Measurements from ENCODE around the gene MLANA.

The MLANA gene

DNA sequence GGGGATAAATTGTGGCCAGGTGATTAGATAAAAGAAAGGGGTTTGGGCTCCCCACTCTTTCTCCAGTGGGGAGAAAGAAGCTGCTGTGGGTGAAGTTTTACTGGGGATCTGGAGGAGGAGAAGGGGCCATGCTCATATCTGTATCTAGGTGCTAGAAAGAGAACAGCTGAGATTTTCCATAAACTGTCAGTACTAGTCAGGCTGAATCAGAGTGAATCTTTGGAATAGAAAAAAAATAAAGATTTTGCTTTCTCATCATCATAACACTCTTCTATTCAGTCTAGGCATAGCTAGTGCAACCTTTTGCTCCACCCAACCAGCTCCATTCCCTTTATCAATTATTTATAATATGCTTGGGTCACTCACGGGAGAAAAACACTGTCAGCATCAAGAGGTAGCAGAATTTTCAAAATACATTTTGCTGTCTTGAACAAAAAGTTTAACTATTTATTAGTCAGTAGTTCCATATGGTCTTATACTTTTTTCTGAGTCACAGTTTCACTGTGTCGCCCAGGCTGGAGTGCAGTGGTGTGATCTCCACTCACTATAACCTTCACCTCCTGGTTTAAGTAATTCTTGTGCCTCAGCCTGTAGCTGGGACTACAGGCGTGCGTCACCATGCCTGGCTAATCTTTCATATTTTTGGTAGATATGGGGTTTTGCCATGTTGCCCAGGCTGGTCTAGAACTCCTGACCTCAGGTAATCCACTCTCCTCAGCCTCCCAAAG lies 36.5 kb upstream of the MLANA start:
- Histone ChIP-seq H3K27me3 (replicated peaks in 2 of 5; ENCODE audit: control insufficient read depth in 4 of 5, insufficient read depth in 5 of 5, low read length in 4 of 5) (no peaks in the 10 kb centered on the region), H3K4me1 (ENCODE audit: control extremely low read depth in 1 of 4, control insufficient read depth in 4 of 4, insufficient read depth in 4 of 4, low read length in 3 of 4) (peaks cover 18 to 66% (median 49%) of the 10 kb centered on the region in 4 experiments), H3K36me3 (ENCODE audit: control insufficient read depth in 4 of 4, insufficient read depth in 4 of 4, low read length in 3 of 4) (no peaks in the 10 kb centered on the region), H3K4me3 (ENCODE audit: control insufficient read depth in 1 of 7, extremely low read depth in 1 of 7, insufficient read depth in 4 of 7, low read depth in 2 of 7, low read length in 6 of 7) (no peak overlapping the region), H3K27ac (ENCODE audit: insufficient read depth in 1 of 2, low read depth in 1 of 2, low read length in 2 of 2, poor library complexity in 1 of 2, severe bottlenecking in 2 of 2) (peak overlapping the region in 1 of 2 experiments; percentile 17), H3K9me3 (ENCODE audit: control extremely low read depth in 1 of 5, control insufficient read depth in 4 of 5, insufficient read depth in 2 of 5, low read depth in 1 of 5, low read length in 4 of 5) (no peaks in the 10 kb centered on the region)
- CTCF ChIA-PET: interaction anchor here (1.0 to 1.7 kb wide), 10 partner anchors 10 to 33 kb away, joined by 3 to 7 read pairs (median 4); partner anchors contain the start of gene ERMP1
- 100% methylated on average over 2 of the region's 4 CpGs for WGBS (ENCODE audit: insufficient coverage)
- POLR2A ChIA-PET: no interaction called here
- DNase-seq: no peak

DNA sequence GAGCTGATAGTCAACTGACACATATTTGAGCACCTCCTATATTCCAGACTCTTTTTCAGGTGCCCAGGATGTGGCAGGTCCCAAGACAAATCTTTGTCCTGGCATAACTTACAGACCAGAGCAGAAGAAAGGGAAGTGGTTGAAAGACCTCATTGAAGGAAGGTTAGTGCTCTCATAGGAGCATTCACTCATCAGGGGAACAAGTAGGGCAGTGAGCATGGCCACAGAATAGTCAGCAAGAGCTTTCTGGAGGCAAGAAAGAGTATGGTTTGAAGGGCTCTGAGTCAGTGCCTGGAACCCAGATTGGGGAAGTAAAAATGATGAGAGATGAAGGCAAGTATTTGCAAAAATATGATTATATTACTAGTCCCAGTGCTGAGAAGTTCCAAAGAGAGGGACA lies 32.8 kb upstream of the MLANA start:
- Histone ChIP-seq H3K9me3 (ENCODE audit: control extremely low read depth in 1 of 5, control insufficient read depth in 4 of 5, insufficient read depth in 2 of 5, low read depth in 1 of 5, low read length in 4 of 5) (no peaks in the 10 kb centered on the region), H3K27ac (ENCODE audit: insufficient read depth in 1 of 2, low read depth in 1 of 2, low read length in 2 of 2, poor library complexity in 1 of 2, severe bottlenecking in 2 of 2) (no peak overlapping the region), H3K36me3 (ENCODE audit: control insufficient read depth in 4 of 4, insufficient read depth in 4 of 4, low read length in 3 of 4) (no peaks in the 10 kb centered on the region), H3K4me3 (ENCODE audit: control insufficient read depth in 1 of 7, extremely low read depth in 1 of 7, insufficient read depth in 4 of 7, low read depth in 2 of 7, low read length in 6 of 7) (no peak overlapping the region), H3K4me1 (ENCODE audit: control extremely low read depth in 1 of 4, control insufficient read depth in 4 of 4, insufficient read depth in 4 of 4, low read length in 3 of 4) (peaks cover 1 to 44% (median 23%) of the 10 kb centered on the region in 4 experiments), H3K27me3 (replicated peaks in 2 of 5; ENCODE audit: control insufficient read depth in 4 of 5, insufficient read depth in 5 of 5, low read length in 4 of 5) (no peaks in the 10 kb centered on the region)
- POLR2A ChIA-PET: no interaction called here
- CTCF ChIA-PET: interaction anchor here (0.6 to 2.0 kb wide), 8 partner anchors 11 to 153 kb away, joined by 3 to 17 read pairs (median 4); partner anchors contain the start of gene ERMP1
- peak; percentile 27 to 85 (median 80) for DNase-seq

DNA sequence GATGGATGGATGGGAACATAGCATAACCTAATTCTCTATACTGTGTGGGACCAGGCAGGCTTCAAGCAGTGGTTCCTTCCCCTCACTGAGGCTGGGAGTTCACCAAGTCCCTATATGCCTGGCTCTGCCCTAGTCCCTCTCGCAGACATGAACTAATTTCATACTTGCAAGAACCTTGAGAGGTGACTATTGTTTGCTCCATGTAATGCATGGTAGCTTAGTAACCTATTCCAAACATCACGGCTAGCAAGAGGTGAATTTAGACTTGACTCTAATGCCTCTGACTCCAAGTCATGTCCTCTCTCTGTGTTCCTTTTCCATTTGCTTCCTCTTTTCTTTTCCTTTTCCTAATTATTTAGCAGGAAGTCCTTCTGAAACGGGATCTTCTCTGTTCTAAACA lies 31.9 kb upstream of the MLANA start:
- ChIA-PET CTCF (interaction anchor here (1.0 to 2.0 kb wide), 7 partner anchors 13 to 152 kb away, joined by 3 to 17 read pairs (median 4); partner anchors contain the start of gene ERMP1), POLR2A (no interaction called here)
- Histone ChIP-seq H3K27ac (ENCODE audit: insufficient read depth in 1 of 2, low read depth in 1 of 2, low read length in 2 of 2, poor library complexity in 1 of 2, severe bottlenecking in 2 of 2) (no peak overlapping the region), H3K36me3 (ENCODE audit: control insufficient read depth in 4 of 4, insufficient read depth in 4 of 4, low read length in 3 of 4) (no peaks in the 10 kb centered on the region), H3K4me1 (ENCODE audit: control extremely low read depth in 1 of 4, control insufficient read depth in 4 of 4, insufficient read depth in 4 of 4, low read length in 3 of 4) (peaks cover 0 to 39% (median 17%) of the 10 kb centered on the region in 4 experiments), H3K27me3 (replicated peaks in 2 of 5; ENCODE audit: control insufficient read depth in 4 of 5, insufficient read depth in 5 of 5, low read length in 4 of 5) (no peaks in the 10 kb centered on the region), H3K9me3 (ENCODE audit: control extremely low read depth in 1 of 5, control insufficient read depth in 4 of 5, insufficient read depth in 2 of 5, low read depth in 1 of 5, low read length in 4 of 5) (no peaks in the 10 kb centered on the region), H3K4me3 (ENCODE audit: control insufficient read depth in 1 of 7, extremely low read depth in 1 of 7, insufficient read depth in 4 of 7, low read depth in 2 of 7, low read length in 6 of 7) (no peak overlapping the region)
- WGBS (ENCODE audit: insufficient coverage): 50% methylated on average over 2 of the region's 3 CpGs
- no peak for DNase-seq

DNA sequence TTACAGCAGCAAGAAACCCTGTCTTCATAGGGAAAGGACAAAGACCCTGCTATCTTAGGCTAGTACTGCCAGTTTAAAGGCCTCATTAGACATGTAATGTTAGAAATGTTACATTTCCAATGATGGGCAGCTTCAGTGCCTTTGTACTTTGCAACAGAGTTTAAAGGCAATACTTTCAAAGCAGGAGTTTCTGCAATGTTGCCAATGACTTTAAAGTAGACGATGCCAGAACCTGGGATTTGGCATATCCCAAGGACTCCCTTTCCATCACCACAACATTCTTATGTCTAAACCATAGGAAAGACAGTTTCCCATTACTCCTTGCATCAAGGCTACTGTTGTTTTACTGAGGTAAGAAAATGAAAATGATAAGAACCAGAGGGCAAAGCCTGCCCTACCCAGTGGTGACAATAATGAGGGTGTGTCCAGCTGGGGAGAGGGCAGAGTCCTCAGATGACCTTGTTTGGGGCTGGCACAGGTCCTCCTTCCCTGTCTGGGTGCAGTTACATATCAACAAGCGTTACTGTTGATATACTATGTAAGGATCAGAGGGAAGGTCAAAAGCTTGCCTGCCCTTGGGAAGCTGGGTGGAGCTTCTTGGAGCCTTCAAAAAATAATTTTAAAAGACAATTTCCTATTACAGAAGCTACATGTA lies 27.5 kb upstream of the MLANA start:
- POLR2A ChIA-PET: no interaction called here
- Histone ChIP-seq H3K4me1 (ENCODE audit: control extremely low read depth in 1 of 4, control insufficient read depth in 4 of 4, insufficient read depth in 4 of 4, low read length in 3 of 4) (peaks cover 0 to 27% (median 12%) of the 10 kb centered on the region in 4 experiments), H3K36me3 (ENCODE audit: control insufficient read depth in 4 of 4, insufficient read depth in 4 of 4, low read length in 3 of 4) (no peaks in the 10 kb centered on the region), H3K27me3 (replicated peaks in 2 of 5; ENCODE audit: control insufficient read depth in 4 of 5, insufficient read depth in 5 of 5, low read length in 4 of 5) (no peaks in the 10 kb centered on the region), H3K4me3 (ENCODE audit: control insufficient read depth in 1 of 7, extremely low read depth in 1 of 7, insufficient read depth in 4 of 7, low read depth in 2 of 7, low read length in 6 of 7) (no peak overlapping the region), H3K27ac (ENCODE audit: insufficient read depth in 1 of 2, low read depth in 1 of 2, low read length in 2 of 2, poor library complexity in 1 of 2, severe bottlenecking in 2 of 2) (no peak overlapping the region), H3K9me3 (ENCODE audit: control extremely low read depth in 1 of 5, control insufficient read depth in 4 of 5, insufficient read depth in 2 of 5, low read depth in 1 of 5, low read length in 4 of 5) (no peaks in the 10 kb centered on the region)
- WGBS (ENCODE audit: insufficient coverage): no CpG with 5 or more reads among the region's 2 CpGs
- DNase-seq: no peak
- CTCF ChIA-PET: interaction anchor here (1.0 to 4.0 kb wide), 6 partner anchors 16 to 188 kb away, joined by 3 to 23 read pairs (median 4); partner anchors contain the start of gene ERMP1

DNA sequence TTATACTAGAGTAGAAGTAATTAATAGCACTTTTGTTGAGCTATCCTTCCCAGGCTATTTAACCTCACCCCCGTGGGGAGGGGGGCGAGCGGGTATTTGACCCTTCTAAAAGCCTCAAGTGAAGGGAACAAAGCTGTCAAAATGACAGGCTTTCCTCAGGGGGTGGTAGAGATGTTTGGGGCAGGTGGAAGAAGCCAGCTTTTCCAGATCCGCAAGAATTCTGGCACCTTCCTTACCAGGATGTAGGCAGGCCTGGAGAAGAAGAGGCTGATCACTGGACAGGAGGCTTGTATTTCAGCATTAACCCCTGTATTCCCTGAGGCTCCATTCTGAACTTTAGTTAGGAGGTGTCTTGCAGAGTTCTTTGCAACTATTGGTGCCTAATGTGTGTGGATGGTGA lies 26.2 kb upstream of the MLANA start:
- ChIA-PET POLR2A (interaction anchor here (0.8 kb wide), 1 partner anchor 1147 kb away, joined by 3 read pairs; no protein-coding TSS in a partner anchor), CTCF (interaction anchor here (0.7 to 4.0 kb wide), 5 partner anchors 9 to 30 kb away, joined by 3 to 23 read pairs (median 3); no protein-coding TSS in a partner anchor)
- no peaks in the 10 kb centered on the region for H3K9me3 ChIP-seq (ENCODE audit: control extremely low read depth in 1 of 5, control insufficient read depth in 4 of 5, insufficient read depth in 2 of 5, low read depth in 1 of 5, low read length in 4 of 5)
- WGBS (ENCODE audit: insufficient coverage): no CpG with 5 or more reads among the region's 4 CpGs
- peaks cover 0 to 16% (median 7%) of the 10 kb centered on the region in 4 experiments for H3K4me1 ChIP-seq (ENCODE audit: control extremely low read depth in 1 of 4, control insufficient read depth in 4 of 4, insufficient read depth in 4 of 4, low read length in 3 of 4)
- no peak overlapping the region for H3K4me3 ChIP-seq (ENCODE audit: control insufficient read depth in 1 of 7, extremely low read depth in 1 of 7, insufficient read depth in 4 of 7, low read depth in 2 of 7, low read length in 6 of 7)
- DNase-seq: no peak
- no peaks in the 10 kb centered on the region for H3K36me3 ChIP-seq (ENCODE audit: control insufficient read depth in 4 of 4, insufficient read depth in 4 of 4, low read length in 3 of 4)
- H3K27ac ChIP-seq (ENCODE audit: insufficient read depth in 1 of 2, low read depth in 1 of 2, low read length in 2 of 2, poor library complexity in 1 of 2, severe bottlenecking in 2 of 2): no peak overlapping the region
- no peaks in the 10 kb centered on the region for H3K27me3 ChIP-seq (replicated peaks in 2 of 5; ENCODE audit: control insufficient read depth in 4 of 5, insufficient read depth in 5 of 5, low read length in 4 of 5)

DNA sequence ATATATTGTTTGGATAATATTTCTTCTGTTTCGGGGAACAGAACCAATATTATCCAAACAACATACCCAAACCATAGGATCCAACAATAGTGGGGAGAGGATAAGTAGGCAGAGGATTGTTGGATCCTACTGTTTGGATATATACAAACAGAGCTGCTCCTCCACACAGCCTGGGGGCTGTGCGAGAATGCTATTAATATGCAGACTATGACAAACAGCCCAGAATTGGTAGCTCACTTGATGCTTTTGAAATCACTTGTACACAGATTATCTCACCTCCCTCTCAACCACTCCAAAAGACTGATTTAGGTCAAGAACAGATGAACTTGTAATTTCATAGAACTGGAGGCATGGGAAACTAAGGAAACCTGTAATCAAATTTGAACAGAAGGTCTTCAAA lies 24.4 kb upstream of the MLANA start:
- H3K27ac ChIP-seq (ENCODE audit: insufficient read depth in 1 of 2, low read depth in 1 of 2, low read length in 2 of 2, poor library complexity in 1 of 2, severe bottlenecking in 2 of 2): no peak overlapping the region
- H3K4me3 ChIP-seq (ENCODE audit: control insufficient read depth in 1 of 7, extremely low read depth in 1 of 7, insufficient read depth in 4 of 7, low read depth in 2 of 7, low read length in 6 of 7): no peak overlapping the region
- H3K4me1 ChIP-seq (ENCODE audit: control extremely low read depth in 1 of 4, control insufficient read depth in 4 of 4, insufficient read depth in 4 of 4, low read length in 3 of 4): peaks cover 0 to 13% (median 7%) of the 10 kb centered on the region in 4 experiments
- POLR2A ChIA-PET: no interaction called here
- no peak for DNase-seq
- WGBS (ENCODE audit: insufficient coverage): no CpG with 5 or more reads among the region's 2 CpGs
- peaks cover 0 to 2% (median 0%) of the 10 kb centered on the region in 4 experiments for H3K36me3 ChIP-seq (ENCODE audit: control insufficient read depth in 4 of 4, insufficient read depth in 4 of 4, low read length in 3 of 4)
- H3K9me3 ChIP-seq (ENCODE audit: control extremely low read depth in 1 of 5, control insufficient read depth in 4 of 5, insufficient read depth in 2 of 5, low read depth in 1 of 5, low read length in 4 of 5): no peaks in the 10 kb centered on the region
- H3K27me3 ChIP-seq (replicated peaks in 2 of 5; ENCODE audit: control insufficient read depth in 4 of 5, insufficient read depth in 5 of 5, low read length in 4 of 5): no peaks in the 10 kb centered on the region
- CTCF ChIA-PET: interaction anchor here (1.1 to 15.4 kb wide), 4 partner anchors 9 to 20 kb away, joined by 3 to 82 read pairs (median 4); no protein-coding TSS in a partner anchor

DNA sequence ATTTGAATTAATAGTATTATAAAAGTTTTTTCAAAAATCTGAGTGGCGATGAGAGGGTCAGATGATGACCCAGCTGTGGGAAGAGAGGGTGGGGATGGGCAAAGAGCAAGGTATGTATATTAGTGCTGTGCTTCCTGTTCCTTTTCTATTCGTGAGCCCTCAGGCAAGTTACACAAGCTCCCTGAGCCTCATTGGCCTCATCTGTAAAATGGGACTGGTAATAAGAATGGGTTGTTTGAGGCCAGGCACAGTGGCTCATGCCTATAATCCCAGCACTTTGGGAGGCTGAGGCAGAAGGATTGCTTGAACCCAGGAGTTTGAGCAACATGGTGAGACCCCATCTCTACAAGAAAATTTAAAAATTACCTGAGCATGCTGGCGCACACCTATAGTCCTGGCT lies 24.0 kb upstream of the MLANA start:
- Histone ChIP-seq H3K36me3 (ENCODE audit: control insufficient read depth in 4 of 4, insufficient read depth in 4 of 4, low read length in 3 of 4) (peaks cover 0 to 2% (median 0%) of the 10 kb centered on the region in 4 experiments), H3K9me3 (ENCODE audit: control extremely low read depth in 1 of 5, control insufficient read depth in 4 of 5, insufficient read depth in 2 of 5, low read depth in 1 of 5, low read length in 4 of 5) (no peaks in the 10 kb centered on the region), H3K27ac (ENCODE audit: insufficient read depth in 1 of 2, low read depth in 1 of 2, low read length in 2 of 2, poor library complexity in 1 of 2, severe bottlenecking in 2 of 2) (no peak overlapping the region), H3K27me3 (replicated peaks in 2 of 5; ENCODE audit: control insufficient read depth in 4 of 5, insufficient read depth in 5 of 5, low read length in 4 of 5) (no peaks in the 10 kb centered on the region), H3K4me1 (ENCODE audit: control extremely low read depth in 1 of 4, control insufficient read depth in 4 of 4, insufficient read depth in 4 of 4, low read length in 3 of 4) (peaks cover 0 to 12% (median 7%) of the 10 kb centered on the region in 4 experiments), H3K4me3 (ENCODE audit: control insufficient read depth in 1 of 7, extremely low read depth in 1 of 7, insufficient read depth in 4 of 7, low read depth in 2 of 7, low read length in 6 of 7) (no peak overlapping the region)
- 100% methylated on average over 2 of the region's 3 CpGs for WGBS (ENCODE audit: insufficient coverage)
- ChIA-PET POLR2A (no interaction called here), CTCF (interaction anchor here (1.1 to 15.4 kb wide), 3 partner anchors 9 to 20 kb away, joined by 3 to 82 read pairs (median 3); no protein-coding TSS in a partner anchor)
- no peak for DNase-seq
